GM06990 (cell line): ENCODE data around the gene ZNF19.
A peak's percentile ranks its signal among the peaks of the same experiment; 100 is the strongest.

Experiments
- DNase-seq: peaks from one replicate; pipeline ENCODE4 v3.0.0-alpha.2; 2011; ENCODE audit not compliant: insufficient read length; ENCODE audit errors: extremely low read depth
- H3K27me3 ChIP-seq: replicated peaks from 2 replicates; pipeline ENCODE4 v1.6.0; 2011; ENCODE audit warnings: low read length; ENCODE audit not compliant: control insufficient read depth, insufficient read depth
- H3K36me3 ChIP-seq: 2 replicates; pipeline ENCODE4 v1.5.1; 2011; ENCODE audit warnings: low read length; ENCODE audit not compliant: control insufficient read depth, insufficient read depth
- H3K4me3 ChIP-seq: replicated peaks from 2 replicates; pipeline ENCODE4 v1.5.1; 2011; ENCODE audit warnings: low read depth, mild to moderate bottlenecking, control low read depth, low read length
- CTCF ChIP-seq: IDR thresholded peaks from 2 replicates; pipeline ENCODE4 v1.5.1; 2011; ENCODE audit warnings: low read length, control low read depth, mild to moderate bottlenecking, inconsistent platforms; ENCODE audit not compliant: insufficient read depth, poor library complexity, severe bottlenecking

ZNF19 gene

GRCh38 chr16:71440669-71441347 lies 48.3 kb downstream of the ZNF19 start:
- no peaks in the 10 kb centered on the region for H3K36me3 ChIP-seq
- no peak overlapping the region for H3K4me3 ChIP-seq
- no peaks in the 10 kb centered on the region; the same call in 1 of the 2 replicates for H3K27me3 ChIP-seq
- no peak for DNase-seq
- peak; percentile 48 for TF ChIP-seq CTCF

- Histone ChIP-seq H3K27me3 (no peaks in the 10 kb centered on the region; the same call in 1 of the 2 replicates), H3K4me3 (no peak overlapping the region), H3K36me3 (no peaks in the 10 kb centered on the region)
- no peak for DNase-seq
- TF ChIP-seq CTCF = no peak
These were observed 49.6 kb downstream of the ZNF19 start for GRCh38 chr16:71439523-71439922.

GRCh38 chr16:71436473-71436872 lies 52.7 kb downstream of the ZNF19 start:
- no peak for TF ChIP-seq CTCF
- no peak overlapping the region for H3K4me3 ChIP-seq
- no peak for DNase-seq
- H3K36me3 ChIP-seq = no peaks in the 10 kb centered on the region
- H3K27me3 ChIP-seq = no peaks in the 10 kb centered on the region; the same call in 1 of the 2 replicates

- Histone ChIP-seq H3K4me3 (no peak overlapping the region), H3K27me3 (peaks cover 3% of the 10 kb centered on the region), H3K36me3 (no peaks in the 10 kb centered on the region)
- DNase-seq = no peak
- TF ChIP-seq CTCF = no peak
These were observed 56.2 kb downstream of the ZNF19 start for GRCh38 chr16:71432906-71433305.

GRCh38 chr16:71431991-71432390 lies 57.1 kb downstream of the ZNF19 start:
- DNase-seq = no peak
- TF ChIP-seq CTCF = no peak
- Histone ChIP-seq H3K27me3 (peaks cover 3% of the 10 kb centered on the region), H3K36me3 (no peaks in the 10 kb centered on the region), H3K4me3 (no peak overlapping the region)

- no peak for DNase-seq
- Histone ChIP-seq H3K4me3 (no peak overlapping the region), H3K27me3 (peaks cover 3% of the 10 kb centered on the region), H3K36me3 (no peaks in the 10 kb centered on the region)
- no peak for TF ChIP-seq CTCF
These were observed 57.9 kb downstream of the ZNF19 start for GRCh38 chr16:71431176-71431575.
